HEK293 (cell line): ENCODE results near the gene GOLGA6L2.

Source experiments
- CTCF ChIA-PET: fragments of 350-600 bp; formaldehyde crosslinking; extraction: SDS; loops from one replicate; lab custom pipeline; 2021; ENCODE audit warnings: antibody characterized with exemption; lab: Yijun Ruan, JAX
- POLR2A ChIA-PET: fragments of 300-600 bp; formaldehyde crosslinking; extraction: SDS; loops from one replicate; lab custom pipeline; 2020; ENCODE audit warnings: antibody characterized with exemption, inconsistent platforms; lab: Yijun Ruan, JAX
- H3K27ac ChIP-seq: fragments of 200-500 bp; sonication (Bioruptor generic); 2 replicates; pipeline ENCODE4 v1.5.1; 2014; ENCODE audit warnings: low read depth, low read length, control low read depth, inconsistent platforms; ENCODE audit errors: extremely low read depth
- H3K36me3 ChIP-seq, 2 experiments: fragments of 200-500 bp in 1 of 2; sonication (Bioruptor generic) in 1 of 2; 1 replicate in 1 of 2; 2 replicates in 1 of 2; pipeline ENCODE4 v1.5.1; 2014 to 2017; ENCODE audit warnings: inconsistent platforms in 2 of 2, low read length in 2 of 2; ENCODE audit not compliant: control insufficient read depth in 2 of 2, insufficient read depth in 1 of 2
- H3K4me1 ChIP-seq: fragments of 200-500 bp; sonication (Bioruptor generic); 2 replicates; pipeline ENCODE4 v1.5.1; 2014; ENCODE audit warnings: mild to moderate bottlenecking, low read length, inconsistent platforms; ENCODE audit not compliant: control insufficient read depth, insufficient read depth
- H3K4me3 ChIP-seq: 2 replicates; pipeline ENCODE4 v1.5.1; 2011; ENCODE audit warnings: low read depth, mild to moderate bottlenecking, control low read depth, low read length, moderate library complexity
- H3K9me3 ChIP-seq: fragments of 200-500 bp; sonication (Bioruptor generic); 2 replicates; pipeline ENCODE4 v1.5.1; 2014; ENCODE audit warnings: low read depth, low read length, inconsistent platforms; ENCODE audit not compliant: control insufficient read depth, insufficient read depth
- RBAK ChIP-seq: fragments of 450-650 bp; formaldehyde crosslinking; IDR thresholded peaks from 2 replicates; pipeline ENCODE4 v1.5.1; 2016; ENCODE audit warnings: missing biosample characterization, missing genetic modification characterization
- TCF7L2 ChIP-seq: IDR thresholded peaks from 2 replicates; pipeline ENCODE4 v1.6.1; 2011; ENCODE audit warnings: low read depth, mild to moderate bottlenecking, inconsistent platforms, low read length, moderate library complexity, borderline replicate concordance
- TRIM28 ChIP-seq: IDR thresholded peaks from 2 replicates; pipeline ENCODE4 v1.6.1; 2011; ENCODE audit warnings: low read length, control low read depth, borderline replicate concordance
- YY2 ChIP-seq: fragments of 450-650 bp; formaldehyde crosslinking; IDR thresholded peaks from 2 replicates; pipeline ENCODE4 v1.5.1; 2016; ENCODE audit warnings: missing biosample characterization, missing genetic modification characterization
- ZNF175 ChIP-seq: fragments of 450-650 bp; formaldehyde crosslinking; IDR thresholded peaks from 2 replicates; pipeline ENCODE4 v1.5.1; 2016; ENCODE audit warnings: missing biosample characterization, missing genetic modification characterization
- ZNF223 ChIP-seq: fragments of 450-650 bp; formaldehyde crosslinking; IDR thresholded peaks from 2 replicates; pipeline ENCODE4 v1.5.1; 2016; ENCODE audit warnings: missing biosample characterization, missing genetic modification characterization
- ZNF23 ChIP-seq: fragments of 450-650 bp; formaldehyde crosslinking; IDR thresholded peaks from 2 replicates; pipeline ENCODE4 v1.5.1; 2016; ENCODE audit warnings: missing biosample characterization, missing genetic modification characterization, borderline replicate concordance
- ZNF311 ChIP-seq: fragments of 450-650 bp; formaldehyde crosslinking; IDR thresholded peaks from 2 replicates; pipeline ENCODE4 v1.5.1; 2017; ENCODE audit warnings: missing biosample characterization, missing genetic modification characterization, borderline replicate concordance
- ZNF335 ChIP-seq: fragments of 450-650 bp; formaldehyde crosslinking; conservative IDR thresholded peaks from 2 replicates; pipeline ENCODE4 v1.5.1; 2016; ENCODE audit warnings: missing biosample characterization, missing genetic modification characterization
- ZNF341 ChIP-seq: fragments of 450-650 bp; formaldehyde crosslinking; IDR thresholded peaks from 2 replicates; pipeline ENCODE4; 2016; ENCODE audit warnings: low read depth, missing biosample characterization, missing genetic modification characterization
- ZNF354C ChIP-seq: fragments of 450-650 bp; formaldehyde crosslinking; IDR thresholded peaks from 2 replicates; pipeline ENCODE4 v1.5.1; 2016; ENCODE audit warnings: missing biosample characterization, missing genetic modification characterization, low read depth, borderline replicate concordance
- ZNF404 ChIP-seq: fragments of 450-650 bp; formaldehyde crosslinking; IDR thresholded peaks from 2 replicates; pipeline ENCODE4 v1.5.1; 2017; ENCODE audit warnings: missing biosample characterization, missing genetic modification characterization
- ZNF426 ChIP-seq: fragments of 450-650 bp; formaldehyde crosslinking; IDR thresholded peaks from 2 replicates; pipeline ENCODE4 v1.5.1; 2017; ENCODE audit warnings: missing biosample characterization, missing genetic modification characterization, mild to moderate bottlenecking, inconsistent platforms, moderate library complexity
- ZNF585B ChIP-seq: fragments of 450-650 bp; formaldehyde crosslinking; IDR thresholded peaks from 2 replicates; pipeline ENCODE4 v1.5.1; 2016; ENCODE audit warnings: missing biosample characterization, missing genetic modification characterization
- ZNF670 ChIP-seq: fragments of 450-650 bp; formaldehyde crosslinking; IDR thresholded peaks from 2 replicates; pipeline ENCODE4 v1.5.1; 2016; ENCODE audit warnings: missing biosample characterization, missing genetic modification characterization, low read depth
- ZNF701 ChIP-seq: fragments of 450-650 bp; formaldehyde crosslinking; IDR thresholded peaks from 2 replicates; pipeline ENCODE4 v1.5.1; 2016; ENCODE audit warnings: missing biosample characterization, missing genetic modification characterization
- ZNF747 ChIP-seq: fragments of 450-650 bp; formaldehyde crosslinking; IDR thresholded peaks from 2 replicates; pipeline ENCODE4 v1.5.1; 2016; ENCODE audit warnings: missing biosample characterization, missing genetic modification characterization
- ZNF843 ChIP-seq: fragments of 450-650 bp; formaldehyde crosslinking; IDR thresholded peaks from 2 replicates; pipeline ENCODE4 v1.5.1; 2016; ENCODE audit warnings: missing biosample characterization, missing genetic modification characterization
- TF ChIP-seq, protein P1 (sequence below): fragments of 450-650 bp; formaldehyde crosslinking; IDR thresholded peaks from 2 replicates; pipeline ENCODE4 v1.5.1; 2016; ENCODE audit warnings: missing biosample characterization, missing genetic modification characterization
- TF ChIP-seq, protein P2 (sequence below): fragments of 450-650 bp; formaldehyde crosslinking; conservative IDR thresholded peaks from 2 replicates; pipeline ENCODE4 v1.5.1; 2016; ENCODE audit warnings: low read depth, missing biosample characterization, missing genetic modification characterization
- TF ChIP-seq, protein P3 (sequence below): fragments of 450-650 bp; IDR thresholded peaks from 2 replicates; pipeline ENCODE4 v1.5.1; 2018; ENCODE audit warnings: missing biosample characterization, missing genetic modification characterization
- TF ChIP-seq, protein P4 (sequence below): fragments of 450-650 bp; formaldehyde crosslinking; IDR thresholded peaks from 2 replicates; pipeline ENCODE4 v1.5.1; 2016; ENCODE audit warnings: missing biosample characterization, missing genetic modification characterization
- TF ChIP-seq, protein P5 (sequence below): sonication (generic); formaldehyde crosslinking; IDR thresholded peaks from 2 replicates; pipeline ENCODE4 v1.8.1; 2022; ENCODE audit warnings: mild to moderate bottlenecking, moderate library complexity, missing genetic modification reagents

The GOLGA6L2 gene

DNA sequence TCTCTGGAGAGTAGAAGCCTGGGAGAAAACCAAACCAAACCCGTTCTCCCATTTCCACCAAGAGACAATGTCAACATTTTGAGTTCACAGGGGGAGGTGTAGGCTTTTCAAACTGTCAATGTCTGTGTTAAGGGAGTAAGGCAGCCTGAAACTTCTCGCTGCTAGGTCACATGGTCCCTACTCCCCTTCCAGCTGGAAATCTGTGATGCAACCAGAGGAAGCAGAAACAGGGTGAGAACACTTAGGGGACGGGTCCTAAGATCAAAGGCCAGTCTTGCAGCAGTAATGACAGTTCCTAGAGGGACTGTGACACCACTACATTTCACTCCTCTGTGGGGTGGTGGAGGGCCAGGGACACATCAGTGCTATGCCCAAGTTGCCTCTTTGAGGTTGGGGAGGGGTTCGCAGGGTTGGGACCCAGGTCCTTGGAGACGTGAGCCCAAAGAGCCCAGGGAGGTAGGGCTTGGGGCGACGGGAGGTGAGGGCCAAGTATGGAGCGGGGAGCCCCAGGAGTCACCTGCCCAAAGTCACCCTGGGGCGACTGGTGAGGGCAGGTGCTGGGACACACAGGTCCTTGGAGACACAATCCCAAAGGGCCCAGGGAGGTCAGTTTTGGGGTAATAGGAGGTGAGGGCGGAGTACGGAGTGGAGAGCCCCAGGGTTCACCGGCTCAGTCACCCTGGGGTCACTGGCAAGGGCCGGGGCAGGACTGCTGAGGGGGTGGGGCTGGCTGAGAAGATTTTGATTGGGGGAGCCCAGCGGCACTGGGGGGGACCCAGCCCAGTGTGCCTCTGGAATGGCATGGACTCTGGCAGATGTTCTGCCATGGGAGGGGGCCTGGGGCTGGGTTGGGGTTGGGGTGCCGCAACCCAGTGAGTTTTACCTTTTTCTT is 582 bp downstream of the GOLGA6L2 start:
- Histone ChIP-seq H3K27ac (no peak overlapping the region), H3K4me3 (no peak overlapping the region), H3K9me3 (no peaks in the 10 kb centered on the region), H3K4me1 (no peaks in the 10 kb centered on the region), H3K36me3 (no peaks in the 10 kb centered on the region)
- no peak for TF ChIP-seq ZNF701 (tag by site-specific recombination)
- TF ChIP-seq ZNF175 (tag by site-specific recombination): no peak
- TF ChIP-seq, protein P1, sequence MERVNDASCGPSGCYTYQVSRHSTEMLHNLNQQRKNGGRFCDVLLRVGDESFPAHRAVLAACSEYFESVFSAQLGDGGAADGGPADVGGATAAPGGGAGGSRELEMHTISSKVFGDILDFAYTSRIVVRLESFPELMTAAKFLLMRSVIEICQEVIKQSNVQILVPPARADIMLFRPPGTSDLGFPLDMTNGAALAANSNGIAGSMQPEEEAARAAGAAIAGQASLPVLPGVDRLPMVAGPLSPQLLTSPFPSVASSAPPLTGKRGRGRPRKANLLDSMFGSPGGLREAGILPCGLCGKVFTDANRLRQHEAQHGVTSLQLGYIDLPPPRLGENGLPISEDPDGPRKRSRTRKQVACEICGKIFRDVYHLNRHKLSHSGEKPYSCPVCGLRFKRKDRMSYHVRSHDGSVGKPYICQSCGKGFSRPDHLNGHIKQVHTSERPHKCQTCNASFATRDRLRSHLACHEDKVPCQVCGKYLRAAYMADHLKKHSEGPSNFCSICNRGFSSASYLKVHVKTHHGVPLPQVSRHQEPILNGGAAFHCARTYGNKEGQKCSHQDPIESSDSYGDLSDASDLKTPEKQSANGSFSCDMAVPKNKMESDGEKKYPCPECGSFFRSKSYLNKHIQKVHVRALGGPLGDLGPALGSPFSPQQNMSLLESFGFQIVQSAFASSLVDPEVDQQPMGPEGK (tag by site-specific recombination): no peak
- TF ChIP-seq, protein P2, sequence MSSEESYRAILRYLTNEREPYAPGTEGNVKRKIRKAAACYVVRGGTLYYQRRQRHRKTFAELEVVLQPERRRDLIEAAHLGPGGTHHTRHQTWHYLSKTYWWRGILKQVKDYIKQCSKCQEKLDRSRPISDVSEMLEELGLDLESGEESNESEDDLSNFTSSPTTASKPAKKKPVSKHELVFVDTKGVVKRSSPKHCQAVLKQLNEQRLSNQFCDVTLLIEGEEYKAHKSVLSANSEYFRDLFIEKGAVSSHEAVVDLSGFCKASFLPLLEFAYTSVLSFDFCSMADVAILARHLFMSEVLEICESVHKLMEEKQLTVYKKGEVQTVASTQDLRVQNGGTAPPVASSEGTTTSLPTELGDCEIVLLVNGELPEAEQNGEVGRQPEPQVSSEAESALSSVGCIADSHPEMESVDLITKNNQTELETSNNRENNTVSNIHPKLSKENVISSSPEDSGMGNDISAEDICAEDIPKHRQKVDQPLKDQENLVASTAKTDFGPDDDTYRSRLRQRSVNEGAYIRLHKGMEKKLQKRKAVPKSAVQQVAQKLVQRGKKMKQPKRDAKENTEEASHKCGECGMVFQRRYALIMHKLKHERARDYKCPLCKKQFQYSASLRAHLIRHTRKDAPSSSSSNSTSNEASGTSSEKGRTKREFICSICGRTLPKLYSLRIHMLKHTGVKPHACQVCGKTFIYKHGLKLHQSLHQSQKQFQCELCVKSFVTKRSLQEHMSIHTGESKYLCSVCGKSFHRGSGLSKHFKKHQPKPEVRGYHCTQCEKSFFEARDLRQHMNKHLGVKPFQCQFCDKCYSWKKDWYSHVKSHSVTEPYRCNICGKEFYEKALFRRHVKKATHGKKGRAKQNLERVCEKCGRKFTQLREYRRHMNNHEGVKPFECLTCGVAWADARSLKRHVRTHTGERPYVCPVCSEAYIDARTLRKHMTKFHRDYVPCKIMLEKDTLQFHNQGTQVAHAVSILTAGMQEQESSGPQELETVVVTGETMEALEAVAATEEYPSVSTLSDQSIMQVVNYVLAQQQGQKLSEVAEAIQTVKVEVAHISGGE (tag by site-specific recombination): no peak
- TF ChIP-seq ZNF426 (tag by site-specific recombination): no peak
- TF ChIP-seq ZNF341: no peak
- TF ChIP-seq ZNF23: no peak
- no peak for TF ChIP-seq ZNF335 (tag by site-specific recombination)
- no peak for TF ChIP-seq RBAK (tag by site-specific recombination)
- no peak for TF ChIP-seq ZNF843 (tag by site-specific recombination)
- TF ChIP-seq, protein P3, sequence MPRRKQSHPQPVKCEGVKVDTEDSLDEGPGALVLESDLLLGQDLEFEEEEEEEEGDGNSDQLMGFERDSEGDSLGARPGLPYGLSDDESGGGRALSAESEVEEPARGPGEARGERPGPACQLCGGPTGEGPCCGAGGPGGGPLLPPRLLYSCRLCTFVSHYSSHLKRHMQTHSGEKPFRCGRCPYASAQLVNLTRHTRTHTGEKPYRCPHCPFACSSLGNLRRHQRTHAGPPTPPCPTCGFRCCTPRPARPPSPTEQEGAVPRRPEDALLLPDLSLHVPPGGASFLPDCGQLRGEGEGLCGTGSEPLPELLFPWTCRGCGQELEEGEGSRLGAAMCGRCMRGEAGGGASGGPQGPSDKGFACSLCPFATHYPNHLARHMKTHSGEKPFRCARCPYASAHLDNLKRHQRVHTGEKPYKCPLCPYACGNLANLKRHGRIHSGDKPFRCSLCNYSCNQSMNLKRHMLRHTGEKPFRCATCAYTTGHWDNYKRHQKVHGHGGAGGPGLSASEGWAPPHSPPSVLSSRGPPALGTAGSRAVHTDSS (tag by site-specific recombination): no peak
- TF ChIP-seq ZNF585B (tag by site-specific recombination): no peak
- TF ChIP-seq ZNF747 (tag by site-specific recombination): no peak
- TF ChIP-seq TCF7L2: no peak
- TF ChIP-seq ZNF223 (tag by site-specific recombination): no peak
- TF ChIP-seq YY2 (tag by site-specific recombination): no peak
- ChIA-PET CTCF (no interaction called here), POLR2A (no interaction called here)

DNA sequence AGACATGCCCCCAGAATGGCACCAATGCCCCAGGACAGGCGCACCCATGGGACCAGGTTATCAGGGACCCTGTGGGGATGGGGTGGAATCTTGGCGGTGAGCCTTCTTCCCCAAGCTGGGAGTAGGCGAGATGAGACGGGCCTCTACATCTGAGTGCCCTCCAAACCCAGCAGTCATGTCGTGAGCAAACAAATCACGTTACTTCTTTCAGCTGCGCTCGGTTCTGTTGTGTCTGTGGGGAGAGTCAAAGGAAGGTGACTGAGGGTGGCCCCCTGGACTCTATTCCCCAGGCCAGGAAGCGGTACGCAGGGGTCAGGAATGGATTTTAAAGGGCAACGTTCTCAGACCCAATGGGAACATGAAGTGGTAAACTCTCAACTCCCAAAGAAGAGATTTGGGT is 2.8 kb downstream of the GOLGA6L2 start:
- H3K4me3 ChIP-seq: no peak overlapping the region
- no peaks in the 10 kb centered on the region for H3K36me3 ChIP-seq
- H3K4me1 ChIP-seq: no peaks in the 10 kb centered on the region
- no peaks in the 10 kb centered on the region for H3K9me3 ChIP-seq
- ChIA-PET POLR2A (no interaction called here), CTCF (no interaction called here)
- H3K27ac ChIP-seq: no peak overlapping the region
- TF ChIP-seq ZNF223 (tag by site-specific recombination) (no peak), ZNF670 (no peak), TRIM28 (no peak), ZNF354C (tag by site-specific recombination) (no peak), ZNF311 (no peak), ZNF404 (tag by site-specific recombination) (no peak)
- TF ChIP-seq, protein P4, sequence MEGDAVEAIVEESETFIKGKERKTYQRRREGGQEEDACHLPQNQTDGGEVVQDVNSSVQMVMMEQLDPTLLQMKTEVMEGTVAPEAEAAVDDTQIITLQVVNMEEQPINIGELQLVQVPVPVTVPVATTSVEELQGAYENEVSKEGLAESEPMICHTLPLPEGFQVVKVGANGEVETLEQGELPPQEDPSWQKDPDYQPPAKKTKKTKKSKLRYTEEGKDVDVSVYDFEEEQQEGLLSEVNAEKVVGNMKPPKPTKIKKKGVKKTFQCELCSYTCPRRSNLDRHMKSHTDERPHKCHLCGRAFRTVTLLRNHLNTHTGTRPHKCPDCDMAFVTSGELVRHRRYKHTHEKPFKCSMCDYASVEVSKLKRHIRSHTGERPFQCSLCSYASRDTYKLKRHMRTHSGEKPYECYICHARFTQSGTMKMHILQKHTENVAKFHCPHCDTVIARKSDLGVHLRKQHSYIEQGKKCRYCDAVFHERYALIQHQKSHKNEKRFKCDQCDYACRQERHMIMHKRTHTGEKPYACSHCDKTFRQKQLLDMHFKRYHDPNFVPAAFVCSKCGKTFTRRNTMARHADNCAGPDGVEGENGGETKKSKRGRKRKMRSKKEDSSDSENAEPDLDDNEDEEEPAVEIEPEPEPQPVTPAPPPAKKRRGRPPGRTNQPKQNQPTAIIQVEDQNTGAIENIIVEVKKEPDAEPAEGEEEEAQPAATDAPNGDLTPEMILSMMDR (tag by site-specific recombination): no peak
- TF ChIP-seq, protein P3 (tag by site-specific recombination): no peak
- TF ChIP-seq, protein P5, sequence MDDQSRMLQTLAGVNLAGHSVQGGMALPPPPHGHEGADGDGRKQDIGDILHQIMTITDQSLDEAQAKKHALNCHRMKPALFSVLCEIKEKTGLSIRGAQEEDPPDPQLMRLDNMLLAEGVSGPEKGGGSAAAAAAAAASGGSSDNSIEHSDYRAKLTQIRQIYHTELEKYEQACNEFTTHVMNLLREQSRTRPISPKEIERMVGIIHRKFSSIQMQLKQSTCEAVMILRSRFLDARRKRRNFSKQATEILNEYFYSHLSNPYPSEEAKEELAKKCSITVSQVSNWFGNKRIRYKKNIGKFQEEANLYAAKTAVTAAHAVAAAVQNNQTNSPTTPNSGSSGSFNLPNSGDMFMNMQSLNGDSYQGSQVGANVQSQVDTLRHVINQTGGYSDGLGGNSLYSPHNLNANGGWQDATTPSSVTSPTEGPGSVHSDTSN (CRISPR knock-in tag): no peak
